ENCODE data around the gene UTP18.
"Not testable (repeated sequence)": the region's sequence is repeated elsewhere in the genome, so short reads cannot be mapped to it uniquely, and the experiment has no call there.

The UTP18 gene

GRCh38 chr17:51298508-51299371, 38.4 kb downstream of the UTP18 start:
- no peaks in the 10 kb centered on the region for H3K4me1 ChIP-seq
- DNase-seq = no peak
- no peak overlapping the region for H3K27ac ChIP-seq
- intact Hi-C loops (cut with DNase I; ENCODE audit: low total_unique reads) = no loop called here
- H3K4me3 ChIP-seq = no peak overlapping the region
- H3K36me3 ChIP-seq = peaks cover 7 to 28% (median 25%) of the 10 kb centered on the region in 3 donors
- H3K9me3 ChIP-seq = no peaks in the 10 kb centered on the region
- no peaks in the 10 kb centered on the region for H3K27me3 ChIP-seq
- peak; percentile 54 to 55 for TF ChIP-seq CTCF (IDR thresholded peaks at IDR 0.05)

DNA sequence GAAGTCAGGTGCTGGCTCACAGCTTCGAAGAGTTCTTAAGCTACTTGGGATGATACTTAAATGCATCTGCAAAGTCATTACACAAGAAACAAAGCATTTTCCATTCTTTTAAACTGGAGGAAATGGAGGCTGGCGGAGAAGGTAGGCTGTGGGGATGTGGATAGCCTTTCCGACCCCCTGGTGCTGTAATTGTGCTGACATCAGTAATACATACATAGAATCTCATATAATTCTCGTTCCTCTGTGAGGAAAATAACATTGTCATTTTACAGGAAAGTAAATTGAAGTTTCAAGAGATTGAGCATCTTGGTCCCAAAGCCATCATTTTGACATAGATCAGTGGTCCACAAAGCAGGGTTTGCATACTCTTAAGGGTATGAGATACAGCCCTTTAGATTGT, 39.5 kb downstream of the UTP18 start:
- H3K36me3 ChIP-seq = peaks cover 0 to 21% (median 15%) of the 10 kb centered on the region in 3 donors
- H3K27me3 ChIP-seq = no peaks in the 10 kb centered on the region
- no peak for DNase-seq
- no peak overlapping the region for H3K4me3 ChIP-seq
- H3K4me1 ChIP-seq = no peaks in the 10 kb centered on the region
- TF ChIP-seq CTCF (IDR thresholded peaks at IDR 0.05) = no peak
- no peak overlapping the region for H3K27ac ChIP-seq
- intact Hi-C loops (cut with DNase I; ENCODE audit: low total_unique reads) = no loop called here
- no peaks in the 10 kb centered on the region for H3K9me3 ChIP-seq

DNA sequence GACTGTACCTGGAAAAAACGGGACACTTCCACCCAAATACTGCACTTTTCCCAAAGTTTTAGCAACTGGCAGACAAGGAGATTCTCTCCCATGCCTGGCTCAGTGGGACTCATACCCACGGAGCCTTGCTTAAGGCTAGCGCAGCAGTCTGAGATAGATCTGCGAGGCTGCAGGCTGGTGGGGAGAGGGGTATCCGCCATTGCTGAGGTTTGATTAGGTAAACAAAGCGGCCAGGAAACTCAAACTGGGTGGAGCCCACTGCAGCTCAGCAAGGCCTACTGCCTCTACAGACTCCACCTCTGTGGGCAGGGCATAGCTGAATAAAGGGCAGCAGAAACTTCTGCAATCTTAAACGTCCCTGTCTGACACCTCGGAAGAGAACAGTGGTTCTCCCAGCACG, 44.8 kb downstream of the UTP18 start:
- Histone ChIP-seq H3K9me3 (no peaks in the 10 kb centered on the region), H3K4me3 (no peak overlapping the region), H3K4me1 (no peaks in the 10 kb centered on the region), H3K27me3 (no peaks in the 10 kb centered on the region), H3K36me3 (no peaks in the 10 kb centered on the region), H3K27ac (no peak overlapping the region)
- TF ChIP-seq CTCF (IDR thresholded peaks at IDR 0.05) = no peak
- DNase-seq = no peak
- intact Hi-C loops (cut with DNase I; ENCODE audit: low total_unique reads) = no loop called here

- DNase-seq; H3K36me3 ChIP-seq; intact Hi-C loops (cut with DNase I; ENCODE audit: low total_unique reads); H3K27ac ChIP-seq; H3K4me3 ChIP-seq; H3K27me3 ChIP-seq; H3K9me3 ChIP-seq; H3K4me1 ChIP-seq: not testable (repeated sequence)
These were observed 51.7 kb downstream of the UTP18 start for GRCh38 chr17:51312003-51312402.

GRCh38 chr17:51319186-51319585, 58.8 kb downstream of the UTP18 start:
- H3K4me1 ChIP-seq = no peaks in the 10 kb centered on the region
- no peak overlapping the region for H3K27ac ChIP-seq
- H3K27me3 ChIP-seq = no peaks in the 10 kb centered on the region
- H3K4me3 ChIP-seq = no peak overlapping the region
- no peak for DNase-seq
- H3K36me3 ChIP-seq = no peaks in the 10 kb centered on the region
- intact Hi-C loops (cut with DNase I; ENCODE audit: low total_unique reads) = no loop called here
- peaks cover 0 to 5% (median 0%) of the 10 kb centered on the region in 3 donors for H3K9me3 ChIP-seq
- no peak for TF ChIP-seq CTCF (IDR thresholded peaks at IDR 0.05)

- intact Hi-C loops (cut with DNase I; ENCODE audit: low total_unique reads) = no loop called here
- H3K36me3 ChIP-seq = no peaks in the 10 kb centered on the region
These were observed 62.2 kb downstream of the UTP18 start for GRCh38 chr17:51322390-51323029.

More at GRCh38 chr17:51322390-51323029, 62.2 kb downstream of the UTP18 start:
- H3K9me3 ChIP-seq = peaks cover 0 to 5% (median 0%) of the 10 kb centered on the region in 3 donors
- H3K4me1 ChIP-seq = no peaks in the 10 kb centered on the region
- no peak for TF ChIP-seq CTCF (IDR thresholded peaks at IDR 0.05)
- H3K27ac ChIP-seq = no peak overlapping the region
- no peaks in the 10 kb centered on the region for H3K27me3 ChIP-seq
- no peak for DNase-seq
- no peak overlapping the region for H3K4me3 ChIP-seq
